Uterus (tissue), 4 donors: ENCODE measurements around the gene HMCN1. TPM values are rescaled to one million over a fixed set of nuclear protein-coding genes. Genes with fewer than 3 reads are reported as not detected.

Source experiments
- DNase-seq, 2 donors: peaks; one replicate each; pipeline ENCODE4 v3.0.0-alpha.2; 2019 to 2020
- H3K27ac ChIP-seq, 2 donors: fragments of 200-600 bp; sonication (generic); 1 replicate in 1 of 2; 2 replicates in 1 of 2; pipeline ENCODE4 v1.5.1; 2016 to 2018
- H3K27me3 ChIP-seq, 2 donors: fragments of 200-600 bp; sonication (generic); one replicate each; pipeline ENCODE4 v1.5.1; 2018 to 2019; ENCODE audit warnings: control low read depth in 1 of 2
- H3K36me3 ChIP-seq, 2 donors: fragments of 200-600 bp; sonication (generic); one replicate each; pipeline ENCODE4 v1.5.1; 2019; ENCODE audit warnings: control low read depth in 1 of 2
- H3K4me1 ChIP-seq, 2 donors: fragments of 200-600 bp; sonication (generic); one replicate each; pipeline ENCODE4 v1.5.1; 2018 to 2019; ENCODE audit warnings: control low read depth in 1 of 2
- H3K4me3 ChIP-seq, 2 donors: fragments of 200-600 bp; sonication (generic); 1 replicate in 1 of 2; 2 replicates in 1 of 2; pipeline ENCODE4 v1.5.1; 2018 to 2019; ENCODE audit warnings: mild to moderate bottlenecking in 1 of 2
- H3K9me3 ChIP-seq, 2 donors: fragments of 200-600 bp; sonication (generic); one replicate each; pipeline ENCODE4 v1.5.1; 2019; ENCODE audit warnings: control low read depth in 1 of 2
- POLR2A ChIP-seq, 2 donors: fragments of 450-650 bp; IDR thresholded peaks; one replicate each; pipeline ENCODE4 v1.6.1; 2016; ENCODE audit warnings: antibody characterized with exemption in 2 of 2, mild to moderate bottlenecking in 1 of 2, moderate library complexity in 1 of 2
- intact Hi-C: fragments of 100-400 bp; cut with DNase I; formaldehyde crosslinking; loops from one replicate; pipeline ENCODE4 v1.15.1; 2023; ENCODE audit warnings: low total_unique reads
- total RNA-seq, 4 donors: library from RNA; depleted of rRNA in 3 of 4; stranded (reverse); fragments of >200 nt in 3 of 4; gene quantifications; one replicate each; pipeline versions ENCODE4 v1.1.0 to v1.2.4, GENCODE V29; 2014 to 2023
- TF ChIP-seq, protein P1 (sequence below), 4 experiments: fragments of 200-600 bp in 2 of 4; fragments of 450-650 bp in 2 of 4; sonication (generic) in 2 of 4; IDR thresholded peaks; one replicate each; pipeline ENCODE4 v1.5.1; 2016 to 2019; ENCODE audit warnings: antibody characterized with exemption in 4 of 4, mild to moderate bottlenecking in 2 of 4, moderate library complexity in 1 of 4
- donor health status: DM: yes; HTN: yes; CAD: no.

The HMCN1 gene
- total RNA-seq, 4 donors from 2014 or later: 0.59 to 92.9 (median 5.1) TPM

DNA sequence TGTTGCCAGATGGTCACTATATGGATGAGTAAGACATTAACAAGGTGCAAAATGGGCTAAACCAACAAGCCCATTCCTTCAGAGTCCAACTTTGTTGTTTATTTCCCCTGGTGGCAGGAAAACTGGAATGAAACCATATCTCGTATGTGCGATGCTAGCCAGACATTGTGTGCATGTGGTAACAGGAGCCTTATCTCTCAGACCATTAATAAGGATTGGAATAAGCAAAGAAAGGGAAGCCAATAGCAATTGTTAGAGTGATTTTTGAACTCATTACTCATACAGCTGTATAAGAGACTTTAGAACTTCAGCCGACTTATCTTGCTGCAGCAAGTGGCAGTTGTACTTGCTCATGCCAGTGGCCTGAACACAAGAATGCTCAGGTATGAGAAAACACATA lies 30.0 kb upstream of the HMCN1 start:
- Histone ChIP-seq H3K27ac (no peak overlapping the region), H3K4me3 (no peak overlapping the region), H3K9me3 (no peaks in the 10 kb centered on the region), H3K4me1 (no peaks in the 10 kb centered on the region), H3K36me3 (no peaks in the 10 kb centered on the region), H3K27me3 (no peaks in the 10 kb centered on the region)
- TF ChIP-seq, protein P1, sequence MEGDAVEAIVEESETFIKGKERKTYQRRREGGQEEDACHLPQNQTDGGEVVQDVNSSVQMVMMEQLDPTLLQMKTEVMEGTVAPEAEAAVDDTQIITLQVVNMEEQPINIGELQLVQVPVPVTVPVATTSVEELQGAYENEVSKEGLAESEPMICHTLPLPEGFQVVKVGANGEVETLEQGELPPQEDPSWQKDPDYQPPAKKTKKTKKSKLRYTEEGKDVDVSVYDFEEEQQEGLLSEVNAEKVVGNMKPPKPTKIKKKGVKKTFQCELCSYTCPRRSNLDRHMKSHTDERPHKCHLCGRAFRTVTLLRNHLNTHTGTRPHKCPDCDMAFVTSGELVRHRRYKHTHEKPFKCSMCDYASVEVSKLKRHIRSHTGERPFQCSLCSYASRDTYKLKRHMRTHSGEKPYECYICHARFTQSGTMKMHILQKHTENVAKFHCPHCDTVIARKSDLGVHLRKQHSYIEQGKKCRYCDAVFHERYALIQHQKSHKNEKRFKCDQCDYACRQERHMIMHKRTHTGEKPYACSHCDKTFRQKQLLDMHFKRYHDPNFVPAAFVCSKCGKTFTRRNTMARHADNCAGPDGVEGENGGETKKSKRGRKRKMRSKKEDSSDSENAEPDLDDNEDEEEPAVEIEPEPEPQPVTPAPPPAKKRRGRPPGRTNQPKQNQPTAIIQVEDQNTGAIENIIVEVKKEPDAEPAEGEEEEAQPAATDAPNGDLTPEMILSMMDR (IDR thresholded peaks at IDR 0.05): no peak
- TF ChIP-seq POLR2A (IDR thresholded peaks at IDR 0.05): no peak
- intact Hi-C loops: no loop called here
- no peak for DNase-seq

DNA sequence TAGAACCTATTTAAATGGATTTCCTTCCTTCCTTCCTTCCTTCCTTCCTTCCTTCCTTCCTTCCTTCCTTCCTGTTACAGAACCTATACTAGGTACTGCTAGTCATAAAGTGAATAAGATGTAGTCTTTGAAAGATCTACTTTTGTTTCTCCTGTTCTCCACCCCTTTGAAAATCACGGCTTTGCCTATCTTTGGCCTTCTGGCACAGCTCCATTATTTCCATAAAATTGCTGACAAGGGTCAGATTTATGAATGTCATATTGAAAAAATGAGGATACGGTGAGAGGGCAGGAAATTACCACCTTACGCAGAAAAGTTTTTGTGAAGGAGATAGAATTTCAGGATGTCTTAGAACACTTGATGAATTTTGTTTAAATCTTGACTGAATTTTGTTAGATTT lies 18.1 kb upstream of the HMCN1 start:
- Histone ChIP-seq H3K4me1 (no peaks in the 10 kb centered on the region), H3K36me3 (no peaks in the 10 kb centered on the region), H3K9me3 (no peaks in the 10 kb centered on the region), H3K27me3 (no peaks in the 10 kb centered on the region), H3K27ac (no peak overlapping the region), H3K4me3 (no peak overlapping the region)
- intact Hi-C loops: no loop called here
- no peak for DNase-seq
- no peak for TF ChIP-seq POLR2A (IDR thresholded peaks at IDR 0.05)
- TF ChIP-seq, protein P1 (IDR thresholded peaks at IDR 0.05): no peak

GRCh38 chr1:185719021-185719420 lies 15.2 kb upstream of the HMCN1 start:
- no peaks in the 10 kb centered on the region for H3K36me3 ChIP-seq
- no peaks in the 10 kb centered on the region for H3K27me3 ChIP-seq
- no peak overlapping the region for H3K27ac ChIP-seq
- H3K4me3 ChIP-seq: no peak overlapping the region
- no peak for DNase-seq
- TF ChIP-seq, protein P1 (IDR thresholded peaks at IDR 0.05): no peak
- no peak for TF ChIP-seq POLR2A (IDR thresholded peaks at IDR 0.05)
- H3K4me1 ChIP-seq: no peaks in the 10 kb centered on the region
- H3K9me3 ChIP-seq: no peaks in the 10 kb centered on the region
- intact Hi-C loops: no loop called here

GRCh38 chr1:185720633-185721272 lies 13.4 kb upstream of the HMCN1 start:
- no peaks in the 10 kb centered on the region for H3K9me3 ChIP-seq
- H3K36me3 ChIP-seq: no peaks in the 10 kb centered on the region
- H3K27me3 ChIP-seq: no peaks in the 10 kb centered on the region
- H3K4me1 ChIP-seq: no peaks in the 10 kb centered on the region
- no peak overlapping the region for H3K27ac ChIP-seq
- H3K4me3 ChIP-seq: no peak overlapping the region
- TF ChIP-seq, protein P1 (IDR thresholded peaks at IDR 0.05): peak; percentile 30 to 44 (median 38)
- no peak for TF ChIP-seq POLR2A (IDR thresholded peaks at IDR 0.05)
- intact Hi-C loops: no loop called here
- DNase-seq: no peak

- Histone ChIP-seq H3K4me1 (no peaks in the 10 kb centered on the region), H3K27ac (no peak overlapping the region), H3K4me3 (no peak overlapping the region), H3K27me3 (no peaks in the 10 kb centered on the region), H3K36me3 (no peaks in the 10 kb centered on the region), H3K9me3 (no peaks in the 10 kb centered on the region)
- TF ChIP-seq POLR2A (IDR thresholded peaks at IDR 0.05): no peak
- TF ChIP-seq, protein P1 (IDR thresholded peaks at IDR 0.05): no peak
- no peak for DNase-seq
- intact Hi-C loops: no loop called here
Observed at GRCh38 chr1:185721553-185721952, 12.6 kb upstream of the HMCN1 start.
